Measurements from ENCODE around the gene VAMP5.

- TF ChIP-seq SRF (CRISPR knock-in tag; IDR thresholded peaks at IDR 0.05), result no peak
- TF ChIP-seq TCF7L2 (IDR thresholded peaks at IDR 0.05; ENCODE audit: low read depth, low read length), result no peak
- TF ChIP-seq E2F6 (IDR thresholded peaks at IDR 0.05; ENCODE audit: borderline replicate concordance in 1 of 2, extremely low read depth in 1 of 2, insufficient read depth in 1 of 2, insufficient read length in 1 of 2, low read depth in 1 of 2, low read length in 1 of 2, poor library complexity in 1 of 2, severe bottlenecking in 1 of 2), result no peak
- TF ChIP-seq SRSF7 (optimal IDR thresholded peaks at IDR 0.05; ENCODE audit: low read depth, low read length), result no peak
- TF ChIP-seq NCOA6 (IDR thresholded peaks at IDR 0.05), result no peak
- TF ChIP-seq, protein P1, sequence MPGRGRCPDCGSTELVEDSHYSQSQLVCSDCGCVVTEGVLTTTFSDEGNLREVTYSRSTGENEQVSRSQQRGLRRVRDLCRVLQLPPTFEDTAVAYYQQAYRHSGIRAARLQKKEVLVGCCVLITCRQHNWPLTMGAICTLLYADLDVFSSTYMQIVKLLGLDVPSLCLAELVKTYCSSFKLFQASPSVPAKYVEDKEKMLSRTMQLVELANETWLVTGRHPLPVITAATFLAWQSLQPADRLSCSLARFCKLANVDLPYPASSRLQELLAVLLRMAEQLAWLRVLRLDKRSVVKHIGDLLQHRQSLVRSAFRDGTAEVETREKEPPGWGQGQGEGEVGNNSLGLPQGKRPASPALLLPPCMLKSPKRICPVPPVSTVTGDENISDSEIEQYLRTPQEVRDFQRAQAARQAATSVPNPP (IDR thresholded peaks at IDR 0.05; ENCODE audit: borderline replicate concordance, insufficient read depth, insufficient read length), result no peak
- TF ChIP-seq POLR2A (conservative IDR thresholded peaks at IDR 0.05), result no peak
Measured at GRCh38 chr2:85642725-85643124, 58.5 kb downstream of the VAMP5 start.

All from K562 (cell line).